Tibial nerve (tissue), 3 donors: ENCODE results near the gene OAT.

ENCODE experiments used
- POLR2A ChIP-seq, 2 donors: fragments of 450-650 bp; IDR thresholded peaks; one replicate each; pipeline ENCODE4 v1.6.1; 2017; ENCODE audit warnings: antibody characterized with exemption in 2 of 2, mild to moderate bottlenecking in 2 of 2, moderate library complexity in 2 of 2
- TF ChIP-seq, protein P1 (sequence below), 5 experiments: fragments of 200-600 bp in 3 of 5; fragments of 450-650 bp in 2 of 5; sonication (generic) in 3 of 5; IDR thresholded peaks; one replicate each; pipeline ENCODE4 v1.5.1; 2016 to 2019; ENCODE audit warnings: antibody characterized with exemption in 5 of 5, mild to moderate bottlenecking in 3 of 5, moderate library complexity in 2 of 5

DNA sequence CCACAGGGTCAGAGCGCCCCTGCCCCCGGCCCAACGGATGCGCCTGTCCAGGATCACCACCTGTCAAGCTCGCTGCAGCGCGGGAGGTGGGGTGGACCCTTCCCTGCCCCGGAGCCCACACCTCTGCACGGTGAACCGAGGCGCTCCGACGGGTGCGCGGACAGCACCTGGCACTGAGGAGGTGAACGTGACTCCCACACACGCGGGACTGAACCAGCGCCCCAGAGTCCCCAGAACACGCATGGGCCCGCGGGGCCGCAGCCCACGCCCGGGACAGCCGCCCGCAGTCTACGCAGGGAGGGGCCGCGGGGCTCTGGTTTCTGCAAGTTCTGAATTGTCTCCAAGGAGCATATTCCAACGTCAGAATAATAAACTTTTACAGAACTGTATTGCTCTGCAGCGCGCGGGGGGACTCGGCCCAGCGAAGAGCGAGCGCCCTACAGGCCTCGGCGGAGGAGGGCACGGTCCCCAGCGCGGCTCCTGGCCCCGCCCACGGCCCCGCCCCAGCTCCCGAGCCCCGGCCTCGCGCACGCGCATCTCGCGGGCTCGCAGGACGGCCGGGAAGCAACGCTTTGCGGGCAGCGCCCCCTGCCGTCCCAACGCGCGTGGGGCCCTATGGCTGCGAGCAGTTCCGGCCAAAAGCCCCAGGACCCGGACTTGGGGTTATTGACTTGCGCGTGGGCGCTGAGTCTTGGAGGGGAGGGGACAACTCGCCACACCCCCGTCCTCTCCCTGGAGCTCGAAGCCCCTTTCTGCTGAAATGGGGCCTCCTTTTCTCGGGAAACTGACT lies 29.7 kb downstream of the OAT start:
- TF ChIP-seq, protein P1, sequence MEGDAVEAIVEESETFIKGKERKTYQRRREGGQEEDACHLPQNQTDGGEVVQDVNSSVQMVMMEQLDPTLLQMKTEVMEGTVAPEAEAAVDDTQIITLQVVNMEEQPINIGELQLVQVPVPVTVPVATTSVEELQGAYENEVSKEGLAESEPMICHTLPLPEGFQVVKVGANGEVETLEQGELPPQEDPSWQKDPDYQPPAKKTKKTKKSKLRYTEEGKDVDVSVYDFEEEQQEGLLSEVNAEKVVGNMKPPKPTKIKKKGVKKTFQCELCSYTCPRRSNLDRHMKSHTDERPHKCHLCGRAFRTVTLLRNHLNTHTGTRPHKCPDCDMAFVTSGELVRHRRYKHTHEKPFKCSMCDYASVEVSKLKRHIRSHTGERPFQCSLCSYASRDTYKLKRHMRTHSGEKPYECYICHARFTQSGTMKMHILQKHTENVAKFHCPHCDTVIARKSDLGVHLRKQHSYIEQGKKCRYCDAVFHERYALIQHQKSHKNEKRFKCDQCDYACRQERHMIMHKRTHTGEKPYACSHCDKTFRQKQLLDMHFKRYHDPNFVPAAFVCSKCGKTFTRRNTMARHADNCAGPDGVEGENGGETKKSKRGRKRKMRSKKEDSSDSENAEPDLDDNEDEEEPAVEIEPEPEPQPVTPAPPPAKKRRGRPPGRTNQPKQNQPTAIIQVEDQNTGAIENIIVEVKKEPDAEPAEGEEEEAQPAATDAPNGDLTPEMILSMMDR (IDR thresholded peaks at IDR 0.05) = peak; percentile 93 to 99 (median 97)
- peak in 1 of 2 donors; percentile 8 for TF ChIP-seq POLR2A (IDR thresholded peaks at IDR 0.05)
